C4-2B (cell line): ENCODE data around the gene KIF1A.

Source experiments
- CTCF ChIP-seq: fragments of 450-650 bp; conservative IDR thresholded peaks from 2 replicates; pipeline ENCODE4 v1.5.1; 2017; ENCODE audit warnings: mild to moderate bottlenecking
- ZFX ChIP-seq: fragments of 450-650 bp; IDR thresholded peaks from 2 replicates; pipeline ENCODE4 v1.6.1; 2017

- TF ChIP-seq CTCF (no peak), ZFX (no peak)
These were observed 59.3 kb downstream of the KIF1A start for GRCh38 chr2:240760576-240761246.
